HEK293 (cell line): Measurements from ENCODE around the gene IQCE.

Source experiments
- CTCF ChIA-PET: fragments of 350-600 bp; formaldehyde crosslinking; extraction: SDS; loops from one replicate; lab custom pipeline; 2021; ENCODE audit warnings: antibody characterized with exemption; lab: Yijun Ruan, JAX
- POLR2A ChIA-PET: fragments of 300-600 bp; formaldehyde crosslinking; extraction: SDS; loops from one replicate; lab custom pipeline; 2020; ENCODE audit warnings: antibody characterized with exemption, inconsistent platforms; lab: Yijun Ruan, JAX
- H3K27ac ChIP-seq: fragments of 200-500 bp; sonication (Bioruptor generic); 2 replicates; pipeline ENCODE4 v1.5.1; 2014; ENCODE audit warnings: low read depth, low read length, control low read depth, inconsistent platforms; ENCODE audit errors: extremely low read depth
- H3K36me3 ChIP-seq, 2 experiments: fragments of 200-500 bp in 1 of 2; sonication (Bioruptor generic) in 1 of 2; 1 replicate in 1 of 2; 2 replicates in 1 of 2; pipeline ENCODE4 v1.5.1; 2014 to 2017; ENCODE audit warnings: inconsistent platforms in 2 of 2, low read length in 2 of 2; ENCODE audit not compliant: control insufficient read depth in 2 of 2, insufficient read depth in 1 of 2
- H3K4me1 ChIP-seq: fragments of 200-500 bp; sonication (Bioruptor generic); 2 replicates; pipeline ENCODE4 v1.5.1; 2014; ENCODE audit warnings: mild to moderate bottlenecking, low read length, inconsistent platforms; ENCODE audit not compliant: control insufficient read depth, insufficient read depth
- H3K4me3 ChIP-seq: 2 replicates; pipeline ENCODE4 v1.5.1; 2011; ENCODE audit warnings: low read depth, mild to moderate bottlenecking, control low read depth, low read length, moderate library complexity
- H3K9me3 ChIP-seq: fragments of 200-500 bp; sonication (Bioruptor generic); 2 replicates; pipeline ENCODE4 v1.5.1; 2014; ENCODE audit warnings: low read depth, low read length, inconsistent platforms; ENCODE audit not compliant: control insufficient read depth, insufficient read depth
- GLIS2 ChIP-seq: fragments of 450-650 bp; formaldehyde crosslinking; IDR thresholded peaks from 2 replicates; pipeline ENCODE4 v1.5.1; 2016; ENCODE audit warnings: missing biosample characterization, missing genetic modification characterization
- IKZF3 ChIP-seq: fragments of 450-650 bp; IDR thresholded peaks from 2 replicates; pipeline ENCODE4 v1.5.0; 2018; ENCODE audit warnings: missing biosample characterization, mild to moderate bottlenecking, missing genetic modification characterization, moderate library complexity
- KLF1 ChIP-seq: fragments of 450-650 bp; formaldehyde crosslinking; IDR thresholded peaks from 2 replicates; pipeline ENCODE4 v1.5.1; 2016; ENCODE audit warnings: missing biosample characterization, missing genetic modification characterization
- KLF16 ChIP-seq: fragments of 450-650 bp; formaldehyde crosslinking; IDR thresholded peaks from 2 replicates; pipeline ENCODE4 v1.5.1; 2017; ENCODE audit warnings: missing biosample characterization, missing genetic modification characterization
- OSR2 ChIP-seq: fragments of 450-650 bp; formaldehyde crosslinking; IDR thresholded peaks from 2 replicates; pipeline ENCODE4 v1.5.1; 2016; ENCODE audit warnings: missing biosample characterization, missing genetic modification characterization
- PATZ1 ChIP-seq: fragments of 450-650 bp; formaldehyde crosslinking; IDR thresholded peaks from 2 replicates; pipeline ENCODE4 v1.5.1; 2016; ENCODE audit warnings: missing biosample characterization, missing genetic modification characterization
- PBX3 ChIP-seq: sonication (generic); formaldehyde crosslinking; IDR thresholded peaks from 2 replicates; pipeline ENCODE4 v1.8.1; 2022; ENCODE audit warnings: mild to moderate bottlenecking, moderate library complexity, missing genetic modification reagents
- SCRT2 ChIP-seq: fragments of 450-650 bp; formaldehyde crosslinking; IDR thresholded peaks from 2 replicates; pipeline ENCODE4 v1.5.1; 2016; ENCODE audit warnings: missing biosample characterization, missing genetic modification characterization
- SETDB1 ChIP-seq: IDR thresholded peaks from one replicate; pipeline ENCODE4 v1.6.1; 2017; ENCODE audit warnings: mild to moderate bottlenecking, low read length, moderate library complexity, mixed read lengths; ENCODE audit not compliant: insufficient read length
- TCF7L2 ChIP-seq: IDR thresholded peaks from 2 replicates; pipeline ENCODE4 v1.6.1; 2011; ENCODE audit warnings: low read depth, mild to moderate bottlenecking, inconsistent platforms, low read length, moderate library complexity, borderline replicate concordance
- ZFHX2 ChIP-seq: fragments of 450-650 bp; formaldehyde crosslinking; conservative IDR thresholded peaks from 2 replicates; pipeline ENCODE4 v1.5.1; 2016; ENCODE audit warnings: missing biosample characterization, missing genetic modification characterization
- ZNF121 ChIP-seq: fragments of 450-650 bp; formaldehyde crosslinking; IDR thresholded peaks from 2 replicates; pipeline ENCODE4 v1.5.1; 2016; ENCODE audit warnings: missing biosample characterization, missing genetic modification characterization
- ZNF155 ChIP-seq: fragments of 450-650 bp; formaldehyde crosslinking; IDR thresholded peaks from 2 replicates; pipeline ENCODE4 v1.5.1; 2016; ENCODE audit warnings: missing biosample characterization, missing genetic modification characterization
- ZNF521 ChIP-seq: fragments of 450-650 bp; formaldehyde crosslinking; IDR thresholded peaks from 2 replicates; pipeline ENCODE4 v1.5.1; 2017; ENCODE audit warnings: missing biosample characterization, mild to moderate bottlenecking, missing genetic modification characterization
- ZNF529 ChIP-seq: fragments of 450-650 bp; formaldehyde crosslinking; IDR thresholded peaks from 2 replicates; pipeline ENCODE4 v1.5.1; 2017; ENCODE audit warnings: missing genetic modification characterization, missing biosample characterization; ENCODE audit not compliant: insufficient replicate concordance
- ZNF677 ChIP-seq: fragments of 450-650 bp; IDR thresholded peaks from 2 replicates; pipeline ENCODE4 v1.5.0; 2018; ENCODE audit warnings: missing biosample characterization, mild to moderate bottlenecking, missing genetic modification characterization, moderate library complexity

The IQCE gene

GRCh38 chr7:2657920-2658671 is 99.3 kb downstream of the IQCE start:
- POLR2A ChIA-PET = no interaction called here

GRCh38 chr7:2658941-2659340 is 100.2 kb downstream of the IQCE start:
- H3K36me3 ChIP-seq = peaks cover 0 to 36% of the 10 kb centered on the region in 2 experiments; a peak in 1 of 3 replicates
- H3K27ac ChIP-seq = no peak overlapping the region
- no peaks in the 10 kb centered on the region for H3K9me3 ChIP-seq
- POLR2A ChIA-PET = no interaction called here
- CTCF ChIA-PET = interaction anchor here (1.9 kb wide), 1 partner anchor 12 kb away, joined by 5 read pairs; no protein-coding TSS in a partner anchor
- H3K4me1 ChIP-seq = no peaks in the 10 kb centered on the region
- H3K4me3 ChIP-seq = no peak overlapping the region
- TF ChIP-seq ZNF155 (no peak), PBX3 (CRISPR knock-in tag) (no peak), ZFHX2 (tag by site-specific recombination) (no peak), KLF1 (tag by site-specific recombination) (no peak), ZNF677 (tag by site-specific recombination) (no peak), ZNF121 (tag by site-specific recombination) (no peak)

More at GRCh38 chr7:2657920-2658671, 99.3 kb downstream of the IQCE start:
- TF ChIP-seq GLIS2 (tag by site-specific recombination) (0 out of 2 replicates have a peak, but pooled peaks have one; percentile 14), TCF7L2 (no peak)
- no peaks in the 10 kb centered on the region for H3K4me1 ChIP-seq
- H3K36me3 ChIP-seq = peaks cover 0 to 37% of the 10 kb centered on the region in 2 experiments; a peak in 1 of 3 replicates
- no peak overlapping the region for H3K4me3 ChIP-seq
- H3K9me3 ChIP-seq = no peaks in the 10 kb centered on the region
- CTCF ChIA-PET = interaction anchor here (1.9 kb wide), 1 partner anchor 12 kb away, joined by 5 read pairs; no protein-coding TSS in a partner anchor
- H3K27ac ChIP-seq = no peak overlapping the region

- Histone ChIP-seq H3K4me1 (no peaks in the 10 kb centered on the region), H3K27ac (no peak overlapping the region), H3K36me3 (peaks cover 0 to 34% of the 10 kb centered on the region in 2 experiments; a peak in 1 of 3 replicates), H3K4me3 (no peak overlapping the region), H3K9me3 (no peaks in the 10 kb centered on the region)
- TF ChIP-seq PATZ1 (tag by site-specific recombination) (0 out of 2 replicates have a peak, but pooled peaks have one; percentile 17), ZNF521 (no peak), ZFHX2 (tag by site-specific recombination) (no peak), OSR2 (tag by site-specific recombination) (no peak), IKZF3 (tag by site-specific recombination) (no peak), KLF16 (tag by site-specific recombination) (no peak), SETDB1 (no peak), ZNF529 (no peak), ZNF155 (no peak), SCRT2 (tag by site-specific recombination) (peak; percentile 54; the same call in 1 of the 2 replicates)
- CTCF ChIA-PET = interaction anchor here (0.5 to 1.9 kb wide), 5 partner anchors 11 to 171 kb away, joined by 3 to 5 read pairs (median 3); no protein-coding TSS in a partner anchor
- POLR2A ChIA-PET = interaction anchor here (0.5 kb wide), 1 partner anchor 28 kb away, joined by 8 read pairs; no protein-coding TSS in a partner anchor
Measured at GRCh38 chr7:2659556-2660358, 101.0 kb downstream of the IQCE start.
